HepG2 (cell line): ENCODE results near the gene GNAI2. TPM values are rescaled to one million over a fixed set of nuclear protein-coding genes. Genes with fewer than 3 reads are reported as not detected.

ENCODE experiments used
- HOXA7 ChIP-seq: sonication (generic); formaldehyde crosslinking; IDR thresholded peaks from 2 replicates; pipeline ENCODE4 v1.8.1; 2022; ENCODE audit warnings: mild to moderate bottlenecking, missing genetic modification reagents, moderate library complexity
- JUND ChIP-seq: sonication (generic); formaldehyde crosslinking; IDR thresholded peaks from 2 replicates; pipeline ENCODE4 v1.8.0; 2022; ENCODE audit warnings: mild to moderate bottlenecking, missing genetic modification reagents
- MEIS1 ChIP-seq: sonication (generic); formaldehyde crosslinking; IDR thresholded peaks from 2 replicates; pipeline ENCODE4 v1.9.0; 2021; ENCODE audit warnings: mild to moderate bottlenecking, missing genetic modification reagents, moderate library complexity, borderline replicate concordance
- MIXL1 ChIP-seq: IDR thresholded peaks from 2 replicates; pipeline ENCODE4 v1.6.1; 2016
- RORA ChIP-seq: sonication (generic); formaldehyde crosslinking; IDR thresholded peaks from 2 replicates; pipeline ENCODE4 v1.5.0; 2020; ENCODE audit warnings: mild to moderate bottlenecking, missing genetic modification reagents, moderate library complexity
- SNAI1 ChIP-seq: sonication (generic); formaldehyde crosslinking; IDR thresholded peaks from 2 replicates; pipeline ENCODE4 v1.5.0; 2020; ENCODE audit warnings: mild to moderate bottlenecking, missing genetic modification reagents, borderline replicate concordance
- YEATS4 ChIP-seq: sonication (generic); formaldehyde crosslinking; IDR thresholded peaks from 2 replicates; pipeline ENCODE4 v1.4.0; 2020; ENCODE audit warnings: missing genetic modification reagents, borderline replicate concordance
- ZBTB8A ChIP-seq: sonication (generic); formaldehyde crosslinking; IDR thresholded peaks from 2 replicates; pipeline ENCODE4 v1.4.0; 2020; ENCODE audit warnings: mild to moderate bottlenecking, low read depth, missing genetic modification reagents, borderline replicate concordance
- ZFP41 ChIP-seq: sonication (generic); formaldehyde crosslinking; IDR thresholded peaks from 2 replicates; pipeline ENCODE4 v1.4.0; 2020; ENCODE audit warnings: mild to moderate bottlenecking, missing genetic modification reagents, borderline replicate concordance
- ZFP82 ChIP-seq: sonication (generic); formaldehyde crosslinking; IDR thresholded peaks from 2 replicates; pipeline ENCODE4 v1.5.1; 2020; ENCODE audit warnings: mild to moderate bottlenecking, missing genetic modification reagents, borderline replicate concordance
- ZNF101 ChIP-seq: sonication (generic); formaldehyde crosslinking; IDR thresholded peaks from 2 replicates; pipeline ENCODE4 v1.4.0; 2020; ENCODE audit warnings: mild to moderate bottlenecking, low read depth, missing genetic modification reagents, borderline replicate concordance
- ZNF280D ChIP-seq: sonication (generic); formaldehyde crosslinking; IDR thresholded peaks from 2 replicates; pipeline ENCODE4 v1.5.1; 2020; ENCODE audit warnings: mild to moderate bottlenecking, missing genetic modification reagents
- ZNF333 ChIP-seq: sonication (generic); formaldehyde crosslinking; IDR thresholded peaks from 2 replicates; pipeline ENCODE4 v1.4.0; 2020; ENCODE audit warnings: mild to moderate bottlenecking, missing genetic modification reagents, borderline replicate concordance
- ZNF792 ChIP-seq: IDR thresholded peaks from 2 replicates; pipeline ENCODE4 v1.6.1; 2016
- polyA plus RNA-seq, 8 experiments: library from polyadenylated mRNA; depleted of rRNA in 3 of 8; stranded (reverse) in 7 of 8; unstranded in 1 of 8; fragments of >200 nt; fragmentation: Illumina TruSeq in 4 of 8; extraction: Trizol in 4 of 8; gene quantifications; 2 replicates each; pipeline versions ENCODE4 v1.2.1 to v1.2.3, GENCODE V29; 2011 to 2016; ENCODE audit warnings: low read depth in 4 of 8, missing spikeins in 1 of 8, mixed read lengths in 1 of 8; ENCODE audit not compliant: insufficient read depth in 1 of 8
- total RNA-seq, 5 experiments: library from RNA; depleted of rRNA; stranded (reverse); fragments of >200 nt; fragmentation: Illumina TruSeq; extraction: Trizol; gene quantifications; 2 replicates each; pipeline ENCODE4 v1.2.3, GENCODE V29; 2016; ENCODE audit warnings: low read depth in 1 of 5
- TF ChIP-seq, protein P1 (sequence below), 2 experiments: IDR thresholded peaks; 2 replicates each; pipeline ENCODE4 v1.6.1; 2011 to 2012; ENCODE audit warnings: low read length in 2 of 2, borderline replicate concordance in 1 of 2, low read depth in 1 of 2, mild to moderate bottlenecking in 1 of 2, moderate library complexity in 1 of 2
- TF ChIP-seq, protein P2 (sequence below): sonication (generic); formaldehyde crosslinking; IDR thresholded peaks from 2 replicates; pipeline ENCODE4 v1.5.0; 2020; ENCODE audit warnings: mild to moderate bottlenecking, missing genetic modification reagents

The GNAI2 gene
- total and polyA plus RNA-seq, 2 of the 13 experiments (the other 11 are each of a cell fraction or from before 2014, with no cell fraction given), result 51.1 to 66.2 TPM

DNA sequence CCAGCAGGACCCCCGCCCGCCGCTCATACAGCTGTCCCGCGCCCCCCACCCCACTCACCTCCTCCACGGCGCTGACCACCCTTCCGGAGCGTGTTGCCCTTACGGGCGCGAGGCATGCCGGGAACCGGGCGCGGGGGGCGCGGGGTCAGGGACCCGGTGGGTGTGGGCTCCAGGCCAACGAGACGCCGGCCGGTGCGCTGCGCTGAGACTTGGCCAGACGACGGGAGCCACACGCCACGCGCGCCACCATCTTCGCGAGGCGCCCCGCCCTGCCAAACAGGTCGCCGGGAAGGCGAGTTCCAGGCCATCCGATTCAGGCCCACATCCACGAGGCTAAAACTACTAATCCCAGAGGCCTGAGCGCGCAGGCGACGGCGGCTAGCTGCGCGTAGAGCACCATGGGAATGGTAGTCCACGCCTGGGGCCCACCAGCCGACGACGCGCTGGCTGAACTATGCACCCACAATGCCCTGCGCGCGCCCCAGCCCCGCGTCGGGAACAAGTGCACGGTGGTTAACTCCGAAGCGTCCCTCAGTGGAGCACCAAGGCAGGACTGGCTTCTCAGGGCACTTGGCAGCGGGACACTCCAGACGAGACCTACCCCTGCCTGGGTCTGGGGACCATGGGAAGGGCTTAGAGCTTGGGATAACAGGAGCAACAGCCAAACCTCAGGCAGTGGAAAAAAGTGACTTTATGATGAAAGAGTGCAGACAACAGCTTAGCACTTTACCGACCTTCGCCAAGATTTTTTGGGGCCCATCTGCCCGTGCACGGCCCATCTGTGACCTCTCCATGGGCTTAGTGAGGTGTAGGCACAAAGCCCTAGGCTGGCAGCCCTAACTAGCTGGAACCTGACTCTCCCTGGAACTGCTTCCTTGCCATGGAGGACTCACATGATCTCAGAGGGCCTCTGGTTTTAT lies 56.4 kb downstream of the GNAI2 start, which contains the start of gene IFRD2 (continued):
- TF ChIP-seq, protein P1, sequence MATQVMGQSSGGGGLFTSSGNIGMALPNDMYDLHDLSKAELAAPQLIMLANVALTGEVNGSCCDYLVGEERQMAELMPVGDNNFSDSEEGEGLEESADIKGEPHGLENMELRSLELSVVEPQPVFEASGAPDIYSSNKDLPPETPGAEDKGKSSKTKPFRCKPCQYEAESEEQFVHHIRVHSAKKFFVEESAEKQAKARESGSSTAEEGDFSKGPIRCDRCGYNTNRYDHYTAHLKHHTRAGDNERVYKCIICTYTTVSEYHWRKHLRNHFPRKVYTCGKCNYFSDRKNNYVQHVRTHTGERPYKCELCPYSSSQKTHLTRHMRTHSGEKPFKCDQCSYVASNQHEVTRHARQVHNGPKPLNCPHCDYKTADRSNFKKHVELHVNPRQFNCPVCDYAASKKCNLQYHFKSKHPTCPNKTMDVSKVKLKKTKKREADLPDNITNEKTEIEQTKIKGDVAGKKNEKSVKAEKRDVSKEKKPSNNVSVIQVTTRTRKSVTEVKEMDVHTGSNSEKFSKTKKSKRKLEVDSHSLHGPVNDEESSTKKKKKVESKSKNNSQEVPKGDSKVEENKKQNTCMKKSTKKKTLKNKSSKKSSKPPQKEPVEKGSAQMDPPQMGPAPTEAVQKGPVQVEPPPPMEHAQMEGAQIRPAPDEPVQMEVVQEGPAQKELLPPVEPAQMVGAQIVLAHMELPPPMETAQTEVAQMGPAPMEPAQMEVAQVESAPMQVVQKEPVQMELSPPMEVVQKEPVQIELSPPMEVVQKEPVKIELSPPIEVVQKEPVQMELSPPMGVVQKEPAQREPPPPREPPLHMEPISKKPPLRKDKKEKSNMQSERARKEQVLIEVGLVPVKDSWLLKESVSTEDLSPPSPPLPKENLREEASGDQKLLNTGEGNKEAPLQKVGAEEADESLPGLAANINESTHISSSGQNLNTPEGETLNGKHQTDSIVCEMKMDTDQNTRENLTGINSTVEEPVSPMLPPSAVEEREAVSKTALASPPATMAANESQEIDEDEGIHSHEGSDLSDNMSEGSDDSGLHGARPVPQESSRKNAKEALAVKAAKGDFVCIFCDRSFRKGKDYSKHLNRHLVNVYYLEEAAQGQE (IDR thresholded peaks at IDR 0.05; ENCODE audit: borderline replicate concordance in 1 of 2, low read depth in 1 of 2, low read length in 2 of 2), result no peak; a peak in 1 of 4 replicates
- TF ChIP-seq ZBTB8A (CRISPR knock-in tag) (no peak), HOXA7 (no peak), MEIS1 (CRISPR knock-in tag) (0 out of 2 replicates have a peak, but pooled peaks have one; percentile 31), YEATS4 (peak; percentile 53; the same call in 1 of the 2 replicates), ZNF101 (CRISPR knock-in tag) (no peak), ZNF333 (0 out of 2 replicates have a peak, but pooled peaks have one; percentile 74), ZFP82 (CRISPR knock-in tag) (peak; percentile 93; the same call in 1 of the 2 replicates), RORA (CRISPR knock-in tag) (no peak), ZNF792 (CRISPR knock-in tag) (no peak), MIXL1 (0 out of 2 replicates have a peak, but pooled peaks have one; percentile 35), JUND (CRISPR knock-in tag) (no peak; the same call in 1 of the 2 replicates), SNAI1 (CRISPR knock-in tag) (no peak), ZFP41 (CRISPR knock-in tag) (no peak), ZNF280D (CRISPR knock-in tag) (no peak; the same call in 1 of the 2 replicates)
- TF ChIP-seq, protein P2, sequence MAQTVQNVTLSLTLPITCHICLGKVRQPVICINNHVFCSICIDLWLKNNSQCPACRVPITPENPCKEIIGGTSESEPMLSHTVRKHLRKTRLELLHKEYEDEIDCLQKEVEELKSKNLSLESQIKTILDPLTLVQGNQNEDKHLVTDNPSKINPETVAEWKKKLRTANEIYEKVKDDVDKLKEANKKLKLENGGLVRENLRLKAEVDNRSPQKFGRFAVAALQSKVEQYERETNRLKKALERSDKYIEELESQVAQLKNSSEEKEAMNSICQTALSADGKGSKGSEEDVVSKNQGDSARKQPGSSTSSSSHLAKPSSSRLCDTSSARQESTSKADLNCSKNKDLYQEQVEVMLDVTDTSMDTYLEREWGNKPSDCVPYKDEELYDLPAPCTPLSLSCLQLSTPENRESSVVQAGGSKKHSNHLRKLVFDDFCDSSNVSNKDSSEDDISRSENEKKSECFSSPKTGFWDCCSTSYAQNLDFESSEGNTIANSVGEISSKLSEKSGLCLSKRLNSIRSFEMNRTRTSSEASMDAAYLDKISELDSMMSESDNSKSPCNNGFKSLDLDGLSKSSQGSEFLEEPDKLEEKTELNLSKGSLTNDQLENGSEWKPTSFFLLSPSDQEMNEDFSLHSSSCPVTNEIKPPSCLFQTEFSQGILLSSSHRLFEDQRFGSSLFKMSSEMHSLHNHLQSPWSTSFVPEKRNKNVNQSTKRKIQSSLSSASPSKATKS, result no peak
